VCaP (cell line): ENCODE data around the gene WDR88.
A peak's percentile ranks its signal among the peaks of the same experiment; 100 is the strongest.

Experiments used
- H3K27ac ChIP-seq: fragments of 450-650 bp; 2 replicates; pipeline ENCODE4 v1.5.1; 2017
- TF ChIP-seq, protein P1 (sequence below): fragments of 450-650 bp; conservative IDR thresholded peaks from 2 replicates; pipeline ENCODE4 v1.5.1; 2017; ENCODE audit warnings: mild to moderate bottlenecking, moderate library complexity

The WDR88 gene

DNA sequence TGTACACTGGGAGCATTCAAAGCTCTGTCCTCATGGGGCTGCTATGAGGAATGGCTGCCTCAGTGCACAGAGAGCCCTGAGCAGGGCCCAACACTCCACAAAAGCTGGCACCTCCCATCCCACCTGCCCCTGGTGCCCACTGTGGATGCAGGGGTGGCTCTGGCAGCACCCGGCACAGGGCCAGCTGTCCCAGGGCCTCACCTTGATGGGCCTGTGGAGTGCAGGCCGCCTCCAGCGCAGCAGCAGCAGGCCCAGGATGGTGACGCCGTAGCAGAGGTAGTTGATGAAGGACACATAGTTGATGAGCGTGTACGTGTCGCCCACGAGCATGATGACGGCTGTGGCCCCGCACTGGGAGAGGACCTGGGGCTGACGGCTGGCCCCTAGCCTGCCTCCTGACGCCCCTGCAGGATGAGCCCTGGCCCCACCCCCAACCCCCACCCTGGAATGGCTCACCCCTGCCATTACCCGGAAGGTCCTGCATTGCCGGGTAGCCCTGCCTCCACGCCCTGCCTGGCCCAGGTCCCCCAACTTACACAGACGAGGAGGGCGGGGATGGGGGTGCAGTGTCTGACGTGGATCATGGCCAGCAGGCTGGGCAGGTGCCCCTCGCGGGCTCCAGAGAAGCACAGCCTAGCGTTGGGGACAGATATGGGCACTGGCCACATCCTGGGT is 78.5 kb downstream of the WDR88 start:
- H3K27ac ChIP-seq, result no peak overlapping the region
- TF ChIP-seq, protein P1, sequence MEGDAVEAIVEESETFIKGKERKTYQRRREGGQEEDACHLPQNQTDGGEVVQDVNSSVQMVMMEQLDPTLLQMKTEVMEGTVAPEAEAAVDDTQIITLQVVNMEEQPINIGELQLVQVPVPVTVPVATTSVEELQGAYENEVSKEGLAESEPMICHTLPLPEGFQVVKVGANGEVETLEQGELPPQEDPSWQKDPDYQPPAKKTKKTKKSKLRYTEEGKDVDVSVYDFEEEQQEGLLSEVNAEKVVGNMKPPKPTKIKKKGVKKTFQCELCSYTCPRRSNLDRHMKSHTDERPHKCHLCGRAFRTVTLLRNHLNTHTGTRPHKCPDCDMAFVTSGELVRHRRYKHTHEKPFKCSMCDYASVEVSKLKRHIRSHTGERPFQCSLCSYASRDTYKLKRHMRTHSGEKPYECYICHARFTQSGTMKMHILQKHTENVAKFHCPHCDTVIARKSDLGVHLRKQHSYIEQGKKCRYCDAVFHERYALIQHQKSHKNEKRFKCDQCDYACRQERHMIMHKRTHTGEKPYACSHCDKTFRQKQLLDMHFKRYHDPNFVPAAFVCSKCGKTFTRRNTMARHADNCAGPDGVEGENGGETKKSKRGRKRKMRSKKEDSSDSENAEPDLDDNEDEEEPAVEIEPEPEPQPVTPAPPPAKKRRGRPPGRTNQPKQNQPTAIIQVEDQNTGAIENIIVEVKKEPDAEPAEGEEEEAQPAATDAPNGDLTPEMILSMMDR, result no peak

DNA sequence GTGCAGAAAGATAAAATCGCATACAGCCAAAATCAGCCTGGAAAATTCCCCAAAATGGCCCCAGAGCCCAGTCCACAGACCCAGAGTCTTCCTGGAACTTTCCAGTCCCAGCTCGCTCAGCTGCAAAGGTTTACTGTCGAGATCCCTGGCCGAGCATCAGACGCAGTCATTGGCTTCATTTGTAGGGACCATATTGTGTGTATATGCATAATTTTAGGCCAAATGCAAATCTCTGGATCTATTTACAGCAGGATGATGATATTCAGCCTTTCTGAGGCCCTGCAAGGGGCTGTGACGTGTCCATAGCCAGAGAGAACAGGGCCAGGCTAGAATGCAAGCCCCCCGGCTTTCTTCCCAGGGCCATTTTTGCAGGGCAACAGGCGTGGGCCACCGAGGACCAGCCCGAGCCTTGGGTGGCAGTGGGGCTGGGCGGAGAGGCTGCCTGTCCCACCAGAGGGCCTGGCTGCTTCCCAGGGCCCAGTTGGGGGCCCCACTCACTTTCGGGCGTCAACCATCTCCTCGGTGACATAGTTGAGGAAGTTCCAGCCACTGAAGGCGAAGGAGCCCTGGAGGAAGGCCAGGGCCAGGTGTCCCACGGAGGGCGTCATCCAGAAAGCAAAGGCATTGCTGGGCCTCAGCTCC is 80.0 kb downstream of the WDR88 start:
- TF ChIP-seq, protein P1, result no peak
- no peak overlapping the region for H3K27ac ChIP-seq

DNA sequence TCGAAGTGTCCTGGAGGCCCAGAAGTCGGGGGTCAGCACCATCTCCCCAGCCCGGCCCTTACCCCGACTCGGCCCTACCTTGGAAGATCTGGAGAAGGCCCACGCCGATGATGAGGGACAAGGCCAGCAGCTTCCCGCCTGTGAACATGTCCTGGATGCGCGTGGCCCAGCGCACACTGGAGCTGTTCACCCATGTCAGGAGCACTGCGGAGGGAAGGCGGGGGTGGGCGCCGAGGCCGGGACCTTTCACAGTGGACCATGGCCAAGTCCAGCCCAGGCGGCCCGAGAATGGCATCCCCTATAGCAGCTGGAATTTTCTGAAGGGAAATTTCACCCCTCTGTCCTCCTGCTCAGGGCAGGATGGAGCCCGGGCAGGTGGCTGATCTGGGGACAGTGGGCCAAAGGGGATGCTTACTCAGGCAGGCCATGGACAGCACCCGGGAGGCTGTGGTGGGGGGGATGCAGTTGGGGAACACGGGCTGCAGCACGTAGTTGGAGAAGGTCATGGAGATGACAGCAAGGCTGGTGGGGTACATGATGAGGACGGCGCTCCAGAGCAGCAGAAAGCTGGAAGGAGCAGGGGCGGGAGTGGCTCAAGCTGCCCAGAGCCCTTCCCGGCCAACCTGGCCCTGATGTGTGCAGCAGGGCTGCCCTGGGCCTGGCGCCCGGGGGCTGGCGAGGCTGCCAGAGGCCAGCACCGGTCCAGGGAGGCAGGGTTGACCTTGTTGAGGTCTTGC is 80.7 kb downstream of the WDR88 start:
- TF ChIP-seq, protein P1, result no peak
- H3K27ac ChIP-seq, result no peak overlapping the region

DNA sequence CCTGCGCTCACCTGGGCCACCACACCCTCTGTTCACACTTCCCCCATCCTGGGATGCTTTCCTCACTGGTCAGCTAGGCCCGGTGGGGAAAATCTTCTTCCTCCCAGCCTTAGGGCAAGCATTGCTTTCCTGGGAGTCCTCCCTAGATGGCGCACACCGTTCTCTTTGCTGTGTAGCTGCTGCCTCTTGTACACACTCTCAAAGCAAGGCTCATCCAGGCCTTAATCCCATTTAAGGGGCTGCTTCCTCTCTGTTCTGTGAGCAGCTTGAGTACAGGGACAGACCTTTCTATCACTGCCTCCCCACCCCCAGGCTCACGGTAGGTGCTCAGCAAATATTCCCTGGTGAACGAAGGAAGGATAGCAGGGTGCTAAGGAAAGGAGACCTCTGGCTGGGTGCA is 82.7 kb downstream of the WDR88 start:
- TF ChIP-seq, protein P1, result peak; percentile 42; the same call in 1 of the 2 replicates
- no peak overlapping the region for H3K27ac ChIP-seq

DNA sequence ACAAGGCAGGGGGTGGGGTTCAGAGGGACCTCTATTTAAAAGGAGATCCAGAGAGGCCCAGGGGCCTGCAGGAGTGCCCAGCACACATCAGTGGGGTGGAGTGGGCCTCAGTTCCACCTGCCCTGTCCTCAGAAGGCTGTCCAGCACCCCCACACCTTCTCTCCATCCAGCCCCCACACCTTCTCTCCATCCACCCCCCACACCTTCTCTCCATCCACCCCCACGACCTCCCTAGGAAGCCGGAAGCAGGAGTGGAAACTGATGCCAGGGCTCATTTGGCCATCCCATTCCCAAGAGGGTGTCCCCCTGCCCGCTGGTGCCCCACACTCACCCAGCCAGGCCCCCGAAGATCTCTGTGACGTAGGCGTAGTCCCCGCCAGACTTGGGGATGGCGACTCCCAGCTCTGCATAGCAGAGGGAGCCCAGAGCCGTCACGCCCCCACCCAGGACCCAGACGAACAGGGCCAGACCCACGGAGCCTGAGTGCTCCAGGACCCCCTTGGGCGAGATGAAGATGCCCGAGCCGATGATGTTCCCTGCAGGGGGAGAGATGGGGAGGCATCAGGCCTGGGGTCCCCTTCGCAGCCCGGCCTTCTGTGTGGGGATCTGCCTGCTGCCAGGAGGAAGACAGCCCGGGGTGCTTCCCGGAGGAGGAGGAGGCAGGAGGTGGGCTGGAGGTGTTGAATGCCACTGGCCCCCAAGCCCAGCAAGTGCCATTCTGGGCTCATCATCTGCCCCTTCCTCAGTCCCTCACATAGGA is 83.7 kb downstream of the WDR88 start:
- TF ChIP-seq, protein P1, result no peak

DNA sequence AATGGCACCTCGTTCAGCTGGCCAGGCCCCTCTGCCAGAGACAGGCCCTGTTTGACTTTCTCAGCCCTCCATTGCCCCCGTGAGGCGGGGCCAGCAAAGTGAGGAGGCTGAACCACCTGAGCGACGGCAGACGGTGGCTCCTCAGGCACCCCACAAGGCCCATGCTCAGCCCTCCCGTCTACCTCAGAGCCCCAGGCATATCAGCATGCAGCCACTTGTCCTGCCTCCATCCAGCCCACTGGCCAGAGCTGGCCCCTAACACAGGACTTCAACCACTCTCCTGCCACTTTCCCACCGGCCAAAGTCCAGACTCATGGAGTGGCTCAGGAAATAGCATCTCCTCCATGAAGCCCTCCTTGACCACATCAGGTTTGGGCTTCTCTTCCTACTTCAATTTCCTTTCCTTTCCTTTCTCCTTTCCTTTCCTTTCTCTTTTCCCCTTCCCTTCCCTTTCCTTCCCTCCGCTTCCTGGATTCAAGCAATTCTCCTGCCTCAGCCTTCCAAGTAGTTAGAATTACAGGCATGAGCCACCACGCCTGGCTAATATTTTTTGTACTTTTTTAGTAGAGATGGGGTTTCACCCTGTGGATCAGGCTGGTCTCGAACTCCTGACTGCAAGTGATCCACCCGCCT is 84.4 kb downstream of the WDR88 start:
- H3K27ac ChIP-seq, result no peak overlapping the region
- TF ChIP-seq, protein P1, result no peak

More for the DNA sequence above, 83.7 kb downstream of the WDR88 start:
- no peak overlapping the region for H3K27ac ChIP-seq
